HUES6 (cell line): Measurements from ENCODE around the gene RAMP1.

Experiments
- H3K27ac ChIP-seq: 2 replicates; pipeline ENCODE4 v1.7.0; 2013; ENCODE audit warnings: low read depth, mild to moderate bottlenecking, low read length, inconsistent platforms
- H3K27me3 ChIP-seq: 2 replicates; pipeline ENCODE4 v1.6.1; 2013; ENCODE audit warnings: low read length; ENCODE audit not compliant: control insufficient read depth, insufficient read depth
- H3K36me3 ChIP-seq: 2 replicates; pipeline ENCODE4 v1.6.1; 2013; ENCODE audit warnings: low read length; ENCODE audit not compliant: control insufficient read depth, insufficient read depth
- H3K4me1 ChIP-seq: 2 replicates; pipeline ENCODE4 v1.6.1; 2013; ENCODE audit warnings: low read length; ENCODE audit not compliant: control insufficient read depth, insufficient read depth
- H3K4me3 ChIP-seq: 2 replicates; pipeline ENCODE4 v1.5.1; 2013; ENCODE audit warnings: low read depth, low read length
- H3K9ac ChIP-seq: one replicate; pipeline ENCODE4 v1.6.1; 2013; ENCODE audit warnings: mild to moderate bottlenecking, low read length
- H3K9me3 ChIP-seq: 2 replicates; pipeline ENCODE4 v1.6.1; 2013; ENCODE audit warnings: low read depth, low read length; ENCODE audit not compliant: control insufficient read depth, insufficient read depth

RAMP1 gene

GRCh38 chr2:237886685-237887481, 27.5 kb downstream of the RAMP1 start:
- Histone ChIP-seq H3K27ac (no peak overlapping the region), H3K9ac (no peak overlapping the region), H3K9me3 (no peaks in the 10 kb centered on the region), H3K4me3 (no peak overlapping the region), H3K36me3 (no peaks in the 10 kb centered on the region), H3K27me3 (no peaks in the 10 kb centered on the region), H3K4me1 (peaks cover 5% of the 10 kb centered on the region; the same call in 1 of the 2 replicates)

GRCh38 chr2:237888389-237888788, 29.0 kb downstream of the RAMP1 start:
- Histone ChIP-seq H3K9ac (no peak overlapping the region), H3K27me3 (no peaks in the 10 kb centered on the region), H3K9me3 (no peaks in the 10 kb centered on the region), H3K36me3 (no peaks in the 10 kb centered on the region), H3K27ac (no peak overlapping the region), H3K4me3 (no peak overlapping the region), H3K4me1 (peaks cover 5% of the 10 kb centered on the region; the same call in 1 of the 2 replicates)

- H3K4me1 ChIP-seq: peaks cover 5% of the 10 kb centered on the region; the same call in 1 of the 2 replicates
- H3K36me3 ChIP-seq: no peaks in the 10 kb centered on the region
- H3K4me3 ChIP-seq: no peak overlapping the region
- no peak overlapping the region for H3K27ac ChIP-seq
- no peak overlapping the region for H3K9ac ChIP-seq
- H3K27me3 ChIP-seq: no peaks in the 10 kb centered on the region
- no peaks in the 10 kb centered on the region for H3K9me3 ChIP-seq
Observed at GRCh38 chr2:237889016-237889415, 29.6 kb downstream of the RAMP1 start.

GRCh38 chr2:237889811-237890210, 30.4 kb downstream of the RAMP1 start:
- Histone ChIP-seq H3K36me3 (no peaks in the 10 kb centered on the region), H3K4me1 (peaks cover 2% of the 10 kb centered on the region; the same call in 1 of the 2 replicates), H3K9me3 (no peaks in the 10 kb centered on the region), H3K27ac (no peak overlapping the region), H3K4me3 (no peak overlapping the region), H3K9ac (no peak overlapping the region), H3K27me3 (no peaks in the 10 kb centered on the region)

GRCh38 chr2:237892478-237892877, 33.1 kb downstream of the RAMP1 start:
- Histone ChIP-seq H3K36me3 (no peaks in the 10 kb centered on the region), H3K4me3 (no peak overlapping the region), H3K27ac (no peak overlapping the region), H3K27me3 (no peaks in the 10 kb centered on the region), H3K9ac (no peak overlapping the region), H3K9me3 (no peaks in the 10 kb centered on the region), H3K4me1 (no peaks in the 10 kb centered on the region; the same call in 1 of the 2 replicates)

- no peak overlapping the region for H3K27ac ChIP-seq
- no peak overlapping the region for H3K4me3 ChIP-seq
- no peaks in the 10 kb centered on the region for H3K36me3 ChIP-seq
- H3K9ac ChIP-seq: no peak overlapping the region
- H3K4me1 ChIP-seq: peaks cover under 1% of the 10 kb centered on the region; the same call in 1 of the 2 replicates
- H3K9me3 ChIP-seq: no peaks in the 10 kb centered on the region
- no peaks in the 10 kb centered on the region for H3K27me3 ChIP-seq
Observed at GRCh38 chr2:237892984-237893595, 33.7 kb downstream of the RAMP1 start.

- Histone ChIP-seq H3K4me1 (peaks cover 6% of the 10 kb centered on the region; the same call in 1 of the 2 replicates), H3K9me3 (no peaks in the 10 kb centered on the region), H3K27me3 (no peaks in the 10 kb centered on the region), H3K4me3 (no peak overlapping the region), H3K9ac (no peak overlapping the region), H3K36me3 (no peaks in the 10 kb centered on the region), H3K27ac (no peak overlapping the region)
Observed at GRCh38 chr2:237894396-237894979, 35.1 kb downstream of the RAMP1 start.

GRCh38 chr2:237894986-237895543, 35.6 kb downstream of the RAMP1 start:
- no peak overlapping the region for H3K9ac ChIP-seq
- H3K4me3 ChIP-seq: no peak overlapping the region
- H3K36me3 ChIP-seq: no peaks in the 10 kb centered on the region
- no peaks in the 10 kb centered on the region for H3K9me3 ChIP-seq
- H3K27me3 ChIP-seq: no peaks in the 10 kb centered on the region
- H3K27ac ChIP-seq: no peak overlapping the region
- peaks cover 6% of the 10 kb centered on the region; the same call in 1 of the 2 replicates for H3K4me1 ChIP-seq

- H3K4me1 ChIP-seq: peaks cover 6% of the 10 kb centered on the region; the same call in 1 of the 2 replicates
- H3K4me3 ChIP-seq: no peak overlapping the region
- H3K27me3 ChIP-seq: no peaks in the 10 kb centered on the region
- no peaks in the 10 kb centered on the region for H3K9me3 ChIP-seq
- no peak overlapping the region for H3K27ac ChIP-seq
- H3K9ac ChIP-seq: no peak overlapping the region
- H3K36me3 ChIP-seq: no peaks in the 10 kb centered on the region
Observed at GRCh38 chr2:237895544-237896506, 36.4 kb downstream of the RAMP1 start.

GRCh38 chr2:237896507-237896892, 37.1 kb downstream of the RAMP1 start:
- H3K4me1 ChIP-seq: peaks cover 6% of the 10 kb centered on the region; the same call in 1 of the 2 replicates
- H3K9ac ChIP-seq: no peak overlapping the region
- no peaks in the 10 kb centered on the region for H3K36me3 ChIP-seq
- H3K27ac ChIP-seq: no peak overlapping the region
- no peaks in the 10 kb centered on the region for H3K27me3 ChIP-seq
- H3K9me3 ChIP-seq: no peaks in the 10 kb centered on the region
- H3K4me3 ChIP-seq: no peak overlapping the region
